ENCODE results near the gene TGFBR1. TPM values are rescaled to one million over a fixed set of nuclear protein-coding genes. Genes with fewer than 3 reads are reported as not detected.

Gene TGFBR1
- polyA plus RNA-seq, 1 donor from 2014 or later = 78.0 TPM

DNA sequence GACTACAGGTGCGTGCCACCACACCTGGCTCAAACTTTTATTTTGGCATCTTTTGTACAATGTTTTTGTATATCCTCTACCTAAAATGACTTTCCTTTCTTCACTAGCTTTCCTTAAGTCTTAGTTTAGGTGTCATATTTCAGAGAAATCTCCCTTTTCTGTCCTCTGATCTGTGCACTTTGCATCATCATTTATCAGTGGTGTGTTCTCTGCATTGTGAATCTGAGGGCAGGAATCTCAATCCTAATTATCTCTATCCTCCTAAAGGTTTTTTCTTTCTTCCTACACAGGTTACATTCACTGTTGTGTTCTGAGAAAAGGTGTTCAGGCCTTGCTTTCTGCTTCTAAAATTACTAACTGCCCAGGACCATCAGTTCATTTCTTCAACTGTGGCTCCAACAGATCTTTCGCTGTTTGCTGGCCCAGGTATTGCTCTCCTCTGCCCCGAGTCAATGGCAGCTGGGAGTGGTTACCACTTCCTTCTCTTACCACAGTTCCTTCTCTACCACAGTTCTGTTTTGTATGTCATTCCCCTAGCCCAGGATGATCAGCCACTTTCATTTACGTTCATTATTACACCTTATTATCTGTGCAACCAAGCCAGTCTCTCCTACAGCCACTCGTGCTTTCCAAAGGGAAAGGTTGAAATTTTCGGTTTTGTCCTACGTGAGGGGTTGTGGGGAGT lies 14.0 kb downstream of the TGFBR1 start:
- Histone ChIP-seq H2AFZ (ENCODE audit: low read depth, low read length) (no peak overlapping the region), H3K27ac (ENCODE audit: low read length) (no peak overlapping the region), H3K4me2 (ENCODE audit: low read length) (no peak overlapping the region), H4K20me1 (ENCODE audit: insufficient read depth) (no peaks in the 10 kb centered on the region), H3K27me3 (ENCODE audit: insufficient read depth, low read depth, low read length) (no peaks in the 10 kb centered on the region), H3K36me3 (ENCODE audit: insufficient read depth, low read length) (no peaks in the 10 kb centered on the region), H3K9me3 (ENCODE audit: low read length) (no peaks in the 10 kb centered on the region), H3F3A (ENCODE audit: insufficient read depth, low read length, poor library complexity, severe bottlenecking) (no peaks in the 10 kb centered on the region), H3K9me2 (ENCODE audit: insufficient read depth, low read length) (no peaks in the 10 kb centered on the region), H3K9ac (ENCODE audit: low read length) (no peak overlapping the region), H3K4me3 (ENCODE audit: low read length) (no peak overlapping the region), H3K79me2 (replicated peaks; ENCODE audit: insufficient read depth, low read length) (peaks cover 97% of the 10 kb centered on the region)
- no peak for TF ChIP-seq EZH2 (IDR thresholded peaks at IDR 0.05; ENCODE audit: borderline replicate concordance, insufficient read depth, low read length, poor library complexity, severe bottlenecking)
- TF ChIP-seq SMC3 (conservative IDR thresholded peaks at IDR 0.05; ENCODE audit: poor library complexity) = no peak
- no peak for TF ChIP-seq REST (IDR thresholded peaks at IDR 0.05; ENCODE audit: borderline replicate concordance)
- TF ChIP-seq, protein P1, sequence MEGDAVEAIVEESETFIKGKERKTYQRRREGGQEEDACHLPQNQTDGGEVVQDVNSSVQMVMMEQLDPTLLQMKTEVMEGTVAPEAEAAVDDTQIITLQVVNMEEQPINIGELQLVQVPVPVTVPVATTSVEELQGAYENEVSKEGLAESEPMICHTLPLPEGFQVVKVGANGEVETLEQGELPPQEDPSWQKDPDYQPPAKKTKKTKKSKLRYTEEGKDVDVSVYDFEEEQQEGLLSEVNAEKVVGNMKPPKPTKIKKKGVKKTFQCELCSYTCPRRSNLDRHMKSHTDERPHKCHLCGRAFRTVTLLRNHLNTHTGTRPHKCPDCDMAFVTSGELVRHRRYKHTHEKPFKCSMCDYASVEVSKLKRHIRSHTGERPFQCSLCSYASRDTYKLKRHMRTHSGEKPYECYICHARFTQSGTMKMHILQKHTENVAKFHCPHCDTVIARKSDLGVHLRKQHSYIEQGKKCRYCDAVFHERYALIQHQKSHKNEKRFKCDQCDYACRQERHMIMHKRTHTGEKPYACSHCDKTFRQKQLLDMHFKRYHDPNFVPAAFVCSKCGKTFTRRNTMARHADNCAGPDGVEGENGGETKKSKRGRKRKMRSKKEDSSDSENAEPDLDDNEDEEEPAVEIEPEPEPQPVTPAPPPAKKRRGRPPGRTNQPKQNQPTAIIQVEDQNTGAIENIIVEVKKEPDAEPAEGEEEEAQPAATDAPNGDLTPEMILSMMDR (IDR thresholded peaks at IDR 0.05; ENCODE audit: poor library complexity, severe bottlenecking) = no peak
- TF ChIP-seq TAF1 (IDR thresholded peaks at IDR 0.05; ENCODE audit: low read depth) = no peak
- no peak for TF ChIP-seq RAD21 (conservative IDR thresholded peaks at IDR 0.05)
- TF ChIP-seq MXI1 (conservative IDR thresholded peaks at IDR 0.05; ENCODE audit: poor library complexity, severe bottlenecking) = no peak
- TF ChIP-seq POLR2AphosphoS5 (IDR thresholded peaks at IDR 0.05) = no peak
- TF ChIP-seq EP300 (conservative IDR thresholded peaks at IDR 0.05; ENCODE audit: poor library complexity, severe bottlenecking) = no peak

- Histone ChIP-seq H3K4me2 (ENCODE audit: low read length) (no peak overlapping the region), H3K27ac (ENCODE audit: low read length) (no peak overlapping the region), H3K36me3 (ENCODE audit: insufficient read depth, low read length) (no peaks in the 10 kb centered on the region), H3K27me3 (ENCODE audit: insufficient read depth, low read depth, low read length) (no peaks in the 10 kb centered on the region), H3K9me3 (ENCODE audit: low read length) (no peaks in the 10 kb centered on the region), H3K9ac (ENCODE audit: low read length) (no peak overlapping the region), H3K79me2 (replicated peaks; ENCODE audit: insufficient read depth, low read length) (peaks cover 97% of the 10 kb centered on the region), H4K20me1 (ENCODE audit: insufficient read depth) (no peaks in the 10 kb centered on the region), H3K4me3 (ENCODE audit: low read length) (no peak overlapping the region), H3F3A (ENCODE audit: insufficient read depth, low read length, poor library complexity, severe bottlenecking) (no peaks in the 10 kb centered on the region), H2AFZ (ENCODE audit: low read depth, low read length) (no peak overlapping the region), H3K9me2 (ENCODE audit: insufficient read depth, low read length) (no peaks in the 10 kb centered on the region)
- TF ChIP-seq POLR2AphosphoS5 (IDR thresholded peaks at IDR 0.05) = no peak
- no peak for TF ChIP-seq REST (IDR thresholded peaks at IDR 0.05; ENCODE audit: borderline replicate concordance)
- TF ChIP-seq EZH2 (IDR thresholded peaks at IDR 0.05; ENCODE audit: borderline replicate concordance, insufficient read depth, low read length, poor library complexity, severe bottlenecking) = no peak
- no peak for TF ChIP-seq RAD21 (conservative IDR thresholded peaks at IDR 0.05)
- TF ChIP-seq SMC3 (conservative IDR thresholded peaks at IDR 0.05; ENCODE audit: poor library complexity) = no peak
- TF ChIP-seq MXI1 (conservative IDR thresholded peaks at IDR 0.05; ENCODE audit: poor library complexity, severe bottlenecking) = no peak
- TF ChIP-seq, protein P1 (IDR thresholded peaks at IDR 0.05; ENCODE audit: poor library complexity, severe bottlenecking) = no peak
- TF ChIP-seq EP300 (conservative IDR thresholded peaks at IDR 0.05; ENCODE audit: poor library complexity, severe bottlenecking) = no peak
- no peak for TF ChIP-seq TAF1 (IDR thresholded peaks at IDR 0.05; ENCODE audit: low read depth)
Measured at GRCh38 chr9:99119976-99120655, 15.2 kb downstream of the TGFBR1 start.

Data from neural cell (in vitro differentiated cells).